Mesenchymal stem cell (in vitro differentiated cells and primary cell): ENCODE data around the gene MTMR11.
A peak's percentile ranks its signal among the peaks of the same experiment; 100 is the strongest.

Experiments used
- DNase-seq: peaks from one replicate; pipeline ENCODE4 v3.0.0-alpha.2; 2013
- H2AFZ ChIP-seq: one replicate; pipeline ENCODE4 v1.6.1; 2013; ENCODE audit warnings: low read depth, mild to moderate bottlenecking, control low read depth, inconsistent platforms, low read length, moderate library complexity
- H2AK5ac ChIP-seq: 2 replicates; pipeline ENCODE4 v1.6.1; 2013; ENCODE audit warnings: low read length, moderate library complexity, mild to moderate bottlenecking, inconsistent platforms; ENCODE audit not compliant: severe bottlenecking
- H2BK120ac ChIP-seq: one replicate; pipeline ENCODE4 v1.6.1; 2013; ENCODE audit warnings: low read depth, mild to moderate bottlenecking, inconsistent platforms, low read length, moderate library complexity
- H2BK12ac ChIP-seq, 2 experiments: one replicate each; pipeline ENCODE4 v1.6.1; 2013; ENCODE audit warnings: inconsistent platforms in 2 of 2, low read length in 2 of 2, mild to moderate bottlenecking in 2 of 2, moderate library complexity in 2 of 2, control low read depth in 1 of 2
- H2BK15ac ChIP-seq: one replicate; pipeline ENCODE4 v1.6.1; 2013; ENCODE audit warnings: mild to moderate bottlenecking, low read depth, inconsistent platforms; ENCODE audit not compliant: poor library complexity, severe bottlenecking
- H2BK5ac ChIP-seq: 2 replicates; pipeline ENCODE4 v1.6.1; 2013; ENCODE audit warnings: low read depth, mild to moderate bottlenecking, low read length, control low read depth, inconsistent platforms; ENCODE audit not compliant: poor library complexity, severe bottlenecking
- H3K14ac ChIP-seq, 2 experiments: one replicate each; pipeline ENCODE4 v1.6.1; 2013; ENCODE audit warnings: inconsistent platforms in 2 of 2, low read length in 2 of 2, control low read depth in 1 of 2, mild to moderate bottlenecking in 1 of 2, moderate library complexity in 1 of 2
- H3K18ac ChIP-seq, 2 experiments: one replicate each; pipeline ENCODE4 v1.6.1; 2013; ENCODE audit warnings: inconsistent platforms in 2 of 2, low read length in 2 of 2, control low read depth in 1 of 2, low read depth in 1 of 2, mild to moderate bottlenecking in 1 of 2
- H3K23ac ChIP-seq, 2 experiments: one replicate each; pipeline ENCODE4 v1.6.1; 2013; ENCODE audit warnings: inconsistent platforms in 2 of 2, low read length in 2 of 2, mild to moderate bottlenecking in 2 of 2, moderate library complexity in 2 of 2, control low read depth in 1 of 2
- H3K27ac ChIP-seq: 2 replicates; pipeline ENCODE4 v1.5.1; 2013; ENCODE audit warnings: mild to moderate bottlenecking, moderate library complexity, low read length, control low read depth, inconsistent platforms; ENCODE audit not compliant: poor library complexity, severe bottlenecking
- H3K27me3 ChIP-seq, 2 experiments: 2 replicates each; pipeline versions ENCODE4 v1.6.1 to v1.7.0; 2013; ENCODE audit warnings: low read length in 2 of 2, mild to moderate bottlenecking in 2 of 2, moderate library complexity in 2 of 2, control low read depth in 1 of 2, inconsistent platforms in 1 of 2; ENCODE audit not compliant: control insufficient read depth in 1 of 2, insufficient read depth in 1 of 2
- H3K36me3 ChIP-seq, 2 experiments: 2 replicates each; pipeline versions ENCODE4 v1.6.1 to v1.7.0; 2013; ENCODE audit warnings: low read length in 2 of 2, control low read depth in 1 of 2, inconsistent platforms in 1 of 2, low read depth in 1 of 2, mild to moderate bottlenecking in 1 of 2; ENCODE audit not compliant: insufficient read depth in 2 of 2, control insufficient read depth in 1 of 2
- H3K4ac ChIP-seq, 2 experiments: one replicate each; pipeline ENCODE4 v1.6.1; 2013; ENCODE audit warnings: inconsistent platforms in 2 of 2, low read length in 2 of 2, mild to moderate bottlenecking in 2 of 2, moderate library complexity in 2 of 2, control low read depth in 1 of 2, low read depth in 1 of 2
- H3K4me1 ChIP-seq: 2 replicates; pipeline ENCODE4 v1.6.1; 2013; ENCODE audit warnings: low read depth, low read length, control low read depth; ENCODE audit not compliant: control insufficient read depth, insufficient read depth
- H3K4me2 ChIP-seq: 2 replicates; pipeline ENCODE4 v1.6.1; 2013; ENCODE audit warnings: low read length, mild to moderate bottlenecking, inconsistent platforms; ENCODE audit not compliant: poor library complexity, severe bottlenecking
- H3K4me3 ChIP-seq, 2 experiments: 2 replicates each; pipeline versions ENCODE4 v1.5.1 to v1.7.0; 2013; ENCODE audit warnings: low read length in 2 of 2, mild to moderate bottlenecking in 2 of 2, control low read depth in 1 of 2, low read depth in 1 of 2; ENCODE audit not compliant: insufficient read depth in 1 of 2
- H3K79me1 ChIP-seq: replicated peaks from 2 replicates; pipeline ENCODE4 v1.6.1; 2013; ENCODE audit warnings: mild to moderate bottlenecking, control low read depth, low read length, inconsistent platforms; ENCODE audit not compliant: poor library complexity, severe bottlenecking
- H3K9ac ChIP-seq: 2 replicates; pipeline ENCODE4 v1.7.0; 2013; ENCODE audit warnings: mild to moderate bottlenecking, low read length, moderate library complexity
- H3K9me3 ChIP-seq: 2 replicates; pipeline ENCODE4 v1.7.0; 2013; ENCODE audit warnings: mild to moderate bottlenecking, low read length; ENCODE audit not compliant: control insufficient read depth
- H4K8ac ChIP-seq: one replicate; pipeline ENCODE4 v1.6.1; 2013; ENCODE audit warnings: inconsistent platforms, mild to moderate bottlenecking, low read length, moderate library complexity
- H4K91ac ChIP-seq: one replicate; pipeline ENCODE4 v1.6.1; 2013; ENCODE audit warnings: mild to moderate bottlenecking, low read length, inconsistent platforms
- WGBS: methylation state at CpG from one replicate; pipeline ENCODE4 v1.1.7; 2013; ENCODE audit warnings: mixed read lengths; 5-methylcytosine and 5-hydroxymethylcytosine counted together

MTMR11 gene

GRCh38 chr1:149925751-149926150 is 10.9 kb downstream of the MTMR11 start:
- H3K36me3 ChIP-seq: peaks cover 32 to 77% of the 10 kb centered on the region in 2 experiments
- no peak overlapping the region for H3K9ac ChIP-seq
- no peak overlapping the region for H4K91ac ChIP-seq
- H2BK15ac ChIP-seq: no peak overlapping the region
- H3K27ac ChIP-seq: no peak overlapping the region
- 100% methylated on average over 2 of the region's 2 CpGs for WGBS
- peaks cover 9% of the 10 kb centered on the region for H3K4me1 ChIP-seq
- no peak for DNase-seq
- H3K4me2 ChIP-seq: no peak overlapping the region
- H2BK12ac ChIP-seq: no peak overlapping the region
- no peak overlapping the region for H2AK5ac ChIP-seq
- H4K8ac ChIP-seq: no peak overlapping the region
- H3K27me3 ChIP-seq: no peaks in the 10 kb centered on the region
- no peak overlapping the region for H2BK120ac ChIP-seq
- H2BK5ac ChIP-seq: no peak overlapping the region
- H3K18ac ChIP-seq: no peak overlapping the region
- no peak overlapping the region for H3K14ac ChIP-seq
- peak overlapping the region in 1 of 2 experiments; percentile 97 for H3K4me3 ChIP-seq
- H2AFZ ChIP-seq: no peak overlapping the region
- H3K9me3 ChIP-seq: no peaks in the 10 kb centered on the region
- H3K4ac ChIP-seq: no peak overlapping the region
- H3K79me1 ChIP-seq: peaks cover 17% of the 10 kb centered on the region
- H3K23ac ChIP-seq: no peak overlapping the region

GRCh38 chr1:149925345-149925744 is 11.3 kb downstream of the MTMR11 start:
- peaks cover 17% of the 10 kb centered on the region for H3K79me1 ChIP-seq
- no peak for DNase-seq
- no peak overlapping the region for H3K4me2 ChIP-seq
- no peak overlapping the region for H2BK15ac ChIP-seq
- peaks cover 32 to 73% of the 10 kb centered on the region in 2 experiments for H3K36me3 ChIP-seq
- H3K23ac ChIP-seq: no peak overlapping the region
- WGBS: 97% methylated on average over 3 of the region's 3 CpGs
- H3K27me3 ChIP-seq: no peaks in the 10 kb centered on the region
- H4K91ac ChIP-seq: no peak overlapping the region
- no peak overlapping the region for H3K27ac ChIP-seq
- H2AFZ ChIP-seq: no peak overlapping the region
- H2AK5ac ChIP-seq: no peak overlapping the region
- H3K9ac ChIP-seq: no peak overlapping the region
- peaks cover 9% of the 10 kb centered on the region for H3K4me1 ChIP-seq
- no peak overlapping the region for H2BK12ac ChIP-seq
- no peaks in the 10 kb centered on the region for H3K9me3 ChIP-seq
- no peak overlapping the region for H3K4me3 ChIP-seq
- H4K8ac ChIP-seq: no peak overlapping the region
- H3K14ac ChIP-seq: no peak overlapping the region
- H2BK120ac ChIP-seq: no peak overlapping the region
- H3K18ac ChIP-seq: no peak overlapping the region
- no peak overlapping the region for H3K4ac ChIP-seq
- H2BK5ac ChIP-seq: no peak overlapping the region

DNA sequence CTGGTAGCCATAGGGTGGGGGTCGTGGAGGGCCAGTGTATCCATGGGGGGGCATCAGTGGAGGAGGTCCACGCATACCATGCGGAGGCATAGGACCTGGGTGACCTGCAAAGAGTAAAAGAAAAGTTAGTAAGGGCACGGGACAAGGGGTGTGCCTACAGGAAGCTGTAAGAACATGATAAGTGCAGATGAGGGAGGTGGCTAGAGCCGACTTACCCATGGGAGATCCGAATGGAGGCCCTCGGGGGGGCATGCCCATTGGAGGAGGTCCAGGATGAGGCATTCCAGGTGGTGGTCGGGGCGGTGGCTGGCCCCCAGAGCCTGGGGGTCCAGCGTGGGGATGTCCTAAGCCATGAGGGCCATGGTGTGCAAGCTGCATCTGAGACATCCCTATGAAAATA is 13.1 kb downstream of the MTMR11 start:
- Histone ChIP-seq H3K27me3 (no peaks in the 10 kb centered on the region), H3K9ac (no peak overlapping the region), H4K8ac (no peak overlapping the region), H2BK12ac (no peak overlapping the region), H3K79me1 (peaks cover 17% of the 10 kb centered on the region), H2BK15ac (no peak overlapping the region), H3K27ac (no peak overlapping the region), H2AFZ (no peak overlapping the region), H3K23ac (no peak overlapping the region), H3K4me3 (no peak overlapping the region), H2BK5ac (no peak overlapping the region), H3K18ac (no peak overlapping the region), H4K91ac (no peak overlapping the region), H2AK5ac (no peak overlapping the region), H3K9me3 (no peaks in the 10 kb centered on the region), H3K4me1 (peaks cover 9% of the 10 kb centered on the region), H2BK120ac (no peak overlapping the region), H3K14ac (no peak overlapping the region), H3K4me2 (no peak overlapping the region), H3K36me3 (peaks cover 24 to 56% of the 10 kb centered on the region in 2 experiments), H3K4ac (no peak overlapping the region)
- no peak for DNase-seq
- over 99% methylated on average over 10 of the region's 10 CpGs for WGBS

GRCh38 chr1:149917571-149918144 is 19.0 kb downstream of the MTMR11 start, which contains the start of gene SV2A:
SV2A (minus strand) TSS chr1:149917844; CDS start chr1:149913840, 4,004 bp downstream.
- H2BK120ac ChIP-seq: peak within 1 kb of the TSS; percentile 42
- no peaks in the 10 kb centered on the region for H3K9me3 ChIP-seq
- peak within 1 kb of the TSS in 1 of 2 experiments; percentile 96 for H3K14ac ChIP-seq
- H3K4me3 ChIP-seq: peak within 1 kb of the TSS; percentile 72 to 85
- peak within 1 kb of the TSS; percentile 78 for H2BK15ac ChIP-seq
- peak within 1 kb of the TSS; percentile 62 for H4K91ac ChIP-seq
- peak within 1 kb of the TSS; percentile 84 for H3K9ac ChIP-seq
- peak within 1 kb of the TSS; percentile 93 for H4K8ac ChIP-seq
- peaks cover 11 to 14% of the 10 kb centered on the region in 2 experiments for H3K36me3 ChIP-seq
- H3K18ac ChIP-seq: peak within 1 kb of the TSS; percentile 87 to 93
- peak within 1 kb of the TSS; percentile 96 for H3K4me2 ChIP-seq
- H2AFZ ChIP-seq: peak within 1 kb of the TSS; percentile 84
- H3K4ac ChIP-seq: peak within 1 kb of the TSS in 1 of 2 experiments; percentile 79
- H2BK12ac ChIP-seq: peak within 1 kb of the TSS in 1 of 2 experiments; percentile 81
- peaks cover 12% of the 10 kb centered on the region for H3K79me1 ChIP-seq
- peak; percentile 84 for DNase-seq
- no peak within 1 kb of the TSS for H2AK5ac ChIP-seq
- H3K4me1 ChIP-seq: peaks cover 18% of the 10 kb centered on the region
- H3K27me3 ChIP-seq: no peaks in the 10 kb centered on the region
- 0% methylated on average over 4 of the region's 24 CpGs for WGBS
- H3K27ac ChIP-seq: no peak within 1 kb of the TSS
- no peak within 1 kb of the TSS for H2BK5ac ChIP-seq
- peak within 1 kb of the TSS; percentile 7 to 60 for H3K23ac ChIP-seq
